ENCODE data around the gene SERPINB6. TPM values are rescaled to one million over a fixed set of nuclear protein-coding genes. Genes with fewer than 3 reads are reported as not detected.
"Not testable (repeated sequence)": the region's sequence is repeated elsewhere in the genome, so short reads cannot be mapped to it uniquely, and the experiment has no call there.

SERPINB6 gene
- total and polyA plus RNA-seq, 2 donors: 23.1 to 84.3 TPM

GRCh38 chr6:2940010-2940850 lies 31.1 kb downstream of the SERPINB6 start:
- H3K4me1 ChIP-seq (ENCODE audit: control insufficient read depth in 2 of 2, insufficient read depth in 2 of 2, low read length in 2 of 2): peaks cover 7 to 26% of the 10 kb centered on the region in 2 donors
- H3K27ac ChIP-seq (ENCODE audit: low read depth in 1 of 2, low read length in 1 of 2): peak overlapping the region; percentile 58 to 68
- 68% methylated on average over 26 of the region's 26 CpGs for WGBS
- H3K4me3 ChIP-seq (ENCODE audit: low read length in 2 of 2): no peak overlapping the region
- peaks cover 0 to 4% of the 10 kb centered on the region in 2 donors for H3K9me3 ChIP-seq (ENCODE audit: control insufficient read depth in 2 of 2, insufficient read depth in 1 of 2, low read length in 1 of 2)
- no peaks in the 10 kb centered on the region for H3K36me3 ChIP-seq (ENCODE audit: control insufficient read depth in 2 of 2, insufficient read depth in 2 of 2, low read length in 1 of 2)
- DNase-seq (ENCODE audit: low read depth in 6 of 9, low spot score in 9 of 9): peak in 6 of 9 donors; percentile 51 to 88 (median 67)
- no peaks in the 10 kb centered on the region for H3K27me3 ChIP-seq (ENCODE audit: control insufficient read depth in 2 of 2, insufficient read depth in 1 of 2, low read length in 1 of 2)

GRCh38 chr6:2939315-2940009 lies 31.9 kb downstream of the SERPINB6 start:
- Histone ChIP-seq H3K4me1 (ENCODE audit: control insufficient read depth in 2 of 2, insufficient read depth in 2 of 2, low read length in 2 of 2) (peaks cover 7 to 26% of the 10 kb centered on the region in 2 donors), H3K27me3 (ENCODE audit: control insufficient read depth in 2 of 2, insufficient read depth in 1 of 2, low read length in 1 of 2) (no peaks in the 10 kb centered on the region), H3K4me3 (ENCODE audit: low read length in 2 of 2) (no peak overlapping the region), H3K27ac (ENCODE audit: low read depth in 1 of 2, low read length in 1 of 2) (peak overlapping the region; percentile 31 to 68), H3K36me3 (ENCODE audit: control insufficient read depth in 2 of 2, insufficient read depth in 2 of 2, low read length in 1 of 2) (no peaks in the 10 kb centered on the region), H3K9me3 (ENCODE audit: control insufficient read depth in 2 of 2, insufficient read depth in 1 of 2, low read length in 1 of 2) (peaks cover 0 to 4% of the 10 kb centered on the region in 2 donors)
- 98% methylated on average over 34 of the region's 34 CpGs for WGBS
- no peak for DNase-seq (ENCODE audit: low read depth in 6 of 9, low spot score in 9 of 9)

- no peak overlapping the region for H3K27ac ChIP-seq (ENCODE audit: low read depth in 1 of 2, low read length in 1 of 2)
- WGBS: 86% methylated on average over 9 of the region's 9 CpGs
- H3K27me3 ChIP-seq (ENCODE audit: control insufficient read depth in 2 of 2, insufficient read depth in 1 of 2, low read length in 1 of 2): no peaks in the 10 kb centered on the region
- peaks cover 0 to 4% of the 10 kb centered on the region in 2 donors for H3K9me3 ChIP-seq (ENCODE audit: control insufficient read depth in 2 of 2, insufficient read depth in 1 of 2, low read length in 1 of 2)
- DNase-seq (ENCODE audit: low read depth in 6 of 9, low spot score in 9 of 9): no peak
- no peaks in the 10 kb centered on the region for H3K36me3 ChIP-seq (ENCODE audit: control insufficient read depth in 2 of 2, insufficient read depth in 2 of 2, low read length in 1 of 2)
- no peak overlapping the region for H3K4me3 ChIP-seq (ENCODE audit: low read length in 2 of 2)
- H3K4me1 ChIP-seq (ENCODE audit: control insufficient read depth in 2 of 2, insufficient read depth in 2 of 2, low read length in 2 of 2): peaks cover 6 to 24% of the 10 kb centered on the region in 2 donors
These were observed 32.7 kb downstream of the SERPINB6 start for GRCh38 chr6:2938632-2939083.

- 96% methylated on average over 16 of the region's 16 CpGs for WGBS
These were observed 33.2 kb downstream of the SERPINB6 start for GRCh38 chr6:2938004-2938631.

GRCh38 chr6:2937627-2938003 lies 33.8 kb downstream of the SERPINB6 start:
- Histone ChIP-seq H3K4me1 (ENCODE audit: control insufficient read depth in 2 of 2, insufficient read depth in 2 of 2, low read length in 2 of 2) (peaks cover 0 to 13% of the 10 kb centered on the region in 2 donors), H3K4me3 (ENCODE audit: low read length in 2 of 2) (no peak overlapping the region), H3K9me3 (ENCODE audit: control insufficient read depth in 2 of 2, insufficient read depth in 1 of 2, low read length in 1 of 2) (peaks cover 0 to 4% of the 10 kb centered on the region in 2 donors), H3K27me3 (ENCODE audit: control insufficient read depth in 2 of 2, insufficient read depth in 1 of 2, low read length in 1 of 2) (no peaks in the 10 kb centered on the region), H3K27ac (ENCODE audit: low read depth in 1 of 2, low read length in 1 of 2) (no peak overlapping the region), H3K36me3 (ENCODE audit: control insufficient read depth in 2 of 2, insufficient read depth in 2 of 2, low read length in 1 of 2) (no peaks in the 10 kb centered on the region)
- 97% methylated on average over 3 of the region's 3 CpGs for WGBS
- no peak for DNase-seq (ENCODE audit: low read depth in 6 of 9, low spot score in 9 of 9)

More at GRCh38 chr6:2938004-2938631, 33.2 kb downstream of the SERPINB6 start:
- Histone ChIP-seq H3K27ac (ENCODE audit: low read depth in 1 of 2, low read length in 1 of 2) (no peak overlapping the region), H3K27me3 (ENCODE audit: control insufficient read depth in 2 of 2, insufficient read depth in 1 of 2, low read length in 1 of 2) (no peaks in the 10 kb centered on the region), H3K9me3 (ENCODE audit: control insufficient read depth in 2 of 2, insufficient read depth in 1 of 2, low read length in 1 of 2) (peaks cover 0 to 4% of the 10 kb centered on the region in 2 donors), H3K4me1 (ENCODE audit: control insufficient read depth in 2 of 2, insufficient read depth in 2 of 2, low read length in 2 of 2) (peaks cover under 1 to 18% of the 10 kb centered on the region in 2 donors), H3K36me3 (ENCODE audit: control insufficient read depth in 2 of 2, insufficient read depth in 2 of 2, low read length in 1 of 2) (no peaks in the 10 kb centered on the region), H3K4me3 (ENCODE audit: low read length in 2 of 2) (no peak overlapping the region)
- no peak for DNase-seq (ENCODE audit: low read depth in 6 of 9, low spot score in 9 of 9)

- no peak overlapping the region for H3K27ac ChIP-seq (ENCODE audit: low read depth in 1 of 2, low read length in 1 of 2)
These were observed 35.6 kb downstream of the SERPINB6 start for GRCh38 chr6:2935566-2936291.

GRCh38 chr6:2934057-2934456 lies 37.3 kb downstream of the SERPINB6 start:
- Histone ChIP-seq H3K27me3 (ENCODE audit: control insufficient read depth in 2 of 2, insufficient read depth in 1 of 2, low read length in 1 of 2) (no peaks in the 10 kb centered on the region), H3K36me3 (ENCODE audit: control insufficient read depth in 2 of 2, insufficient read depth in 2 of 2, low read length in 1 of 2) (no peaks in the 10 kb centered on the region), H3K4me3 (ENCODE audit: low read length in 2 of 2) (no peak overlapping the region), H3K4me1 (ENCODE audit: control insufficient read depth in 2 of 2, insufficient read depth in 2 of 2, low read length in 2 of 2) (peaks cover 2 to 10% of the 10 kb centered on the region in 2 donors), H3K9me3 (ENCODE audit: control insufficient read depth in 2 of 2, insufficient read depth in 1 of 2, low read length in 1 of 2) (peaks cover 0 to 4% of the 10 kb centered on the region in 2 donors), H3K27ac (ENCODE audit: low read depth in 1 of 2, low read length in 1 of 2) (no peak overlapping the region)
- WGBS: 95% methylated on average over 1 of the region's 1 CpG
- no peak for DNase-seq (ENCODE audit: low read depth in 6 of 9, low spot score in 9 of 9)

More at GRCh38 chr6:2935566-2936291, 35.6 kb downstream of the SERPINB6 start:
- Histone ChIP-seq H3K27me3 (ENCODE audit: control insufficient read depth in 2 of 2, insufficient read depth in 1 of 2, low read length in 1 of 2) (no peaks in the 10 kb centered on the region), H3K4me3 (ENCODE audit: low read length in 2 of 2) (no peak overlapping the region), H3K4me1 (ENCODE audit: control insufficient read depth in 2 of 2, insufficient read depth in 2 of 2, low read length in 2 of 2) (peaks cover 2 to 14% of the 10 kb centered on the region in 2 donors), H3K9me3 (ENCODE audit: control insufficient read depth in 2 of 2, insufficient read depth in 1 of 2, low read length in 1 of 2) (peaks cover 0 to 4% of the 10 kb centered on the region in 2 donors), H3K36me3 (ENCODE audit: control insufficient read depth in 2 of 2, insufficient read depth in 2 of 2, low read length in 1 of 2) (no peaks in the 10 kb centered on the region)
- DNase-seq (ENCODE audit: low read depth in 6 of 9, low spot score in 9 of 9): no peak
- WGBS: 99% methylated on average over 44 of the region's 44 CpGs

- DNase-seq (ENCODE audit: low read depth in 6 of 9, low spot score in 9 of 9); H3K27me3 ChIP-seq (ENCODE audit: control insufficient read depth in 2 of 2, insufficient read depth in 1 of 2, low read length in 1 of 2); H3K9me3 ChIP-seq (ENCODE audit: control insufficient read depth in 2 of 2, insufficient read depth in 1 of 2, low read length in 1 of 2); H3K27ac ChIP-seq (ENCODE audit: low read depth in 1 of 2, low read length in 1 of 2); H3K4me3 ChIP-seq (ENCODE audit: low read length in 2 of 2); H3K36me3 ChIP-seq (ENCODE audit: control insufficient read depth in 2 of 2, insufficient read depth in 2 of 2, low read length in 1 of 2): not testable (repeated sequence)
- WGBS: 94% methylated on average over 11 of the region's 11 CpGs
- H3K4me1 ChIP-seq (ENCODE audit: control insufficient read depth in 2 of 2, insufficient read depth in 2 of 2, low read length in 2 of 2): peaks cover 2 to 10% of the 10 kb centered on the region in 2 donors
These were observed 38.5 kb downstream of the SERPINB6 start for GRCh38 chr6:2932911-2933310.

All from thymus (tissue), 11 donors.